HG02840 (cell line): Measurements from ENCODE around the gene SPCS1.
"Not testable (repeated sequence)": the region's sequence is repeated elsewhere in the genome, so short reads cannot be mapped to it uniquely, and the experiment has no call there.

ENCODE experiments used
- ATAC-seq: cut with Tn5 transposase; IDR thresholded peaks from one replicate; pipeline ENCODE4 v1.9.1; 2021; ENCODE audit warnings: mild to moderate bottlenecking, moderate library complexity, moderate number of reproducible peaks; ENCODE audit not compliant: unreplicated experiment, low FRiP score

Gene SPCS1

GRCh38 chr3:52728753-52729152, 22.8 kb downstream of the SPCS1 start:
- ATAC-seq, result not testable (repeated sequence)

- ATAC-seq, result no peak
These were observed 24.8 kb downstream of the SPCS1 start for GRCh38 chr3:52730681-52731080.

GRCh38 chr3:52731590-52731989, 25.7 kb downstream of the SPCS1 start:
- ATAC-seq, result no peak

GRCh38 chr3:52733256-52733891, 27.5 kb downstream of the SPCS1 start:
- ATAC-seq, result no peak

- ATAC-seq, result no peak
These were observed 33.8 kb downstream of the SPCS1 start for GRCh38 chr3:52739730-52740129.

- ATAC-seq, result no peak
These were observed 36.6 kb downstream of the SPCS1 start for GRCh38 chr3:52742418-52743041.

GRCh38 chr3:52743152-52743551, 37.2 kb downstream of the SPCS1 start:
- ATAC-seq, result no peak

GRCh38 chr3:52743721-52744120, 37.8 kb downstream of the SPCS1 start:
- ATAC-seq, result no peak

- no peak for ATAC-seq
These were observed 46.2 kb downstream of the SPCS1 start for GRCh38 chr3:52752045-52752660.

- no peak for ATAC-seq
These were observed 48.5 kb downstream of the SPCS1 start for GRCh38 chr3:52754373-52754772.

- no peak for ATAC-seq
These were observed 50.2 kb downstream of the SPCS1 start for GRCh38 chr3:52756141-52756540.
